K562 (cell line): ENCODE data around the gene RAP1GAP2. TPM values are rescaled to one million over a fixed set of nuclear protein-coding genes. Genes with fewer than 3 reads are reported as not detected.

Experiments
- ATAC-seq: fragments of 200-7000 bp; cut with Tn5 transposase; 3 replicates; pipeline ENCODE4 v1.9.1; 2020; ENCODE audit warnings: moderate library complexity
- BruUV-seq: library from RNA; stranded (reverse); fragments of 400-500 nt; replicated peaks from 2 replicates; lab custom pipeline; 2021; lab: Mats Ljungman, UMichigan
- CTCF ChIA-PET: fragments of 300-600 bp; formaldehyde crosslinking; extraction: SDS; loops from one replicate; lab custom pipeline; 2021; ENCODE audit warnings: low intra/inter-chr PET ratio; lab: Yijun Ruan, JAX
- POLR2A ChIA-PET: fragments of 300-600, 350-650 bp; sonication (Branson Sonifier 250); formaldehyde crosslinking; extraction: SDS; loops from one replicate; lab custom pipeline; 2021; ENCODE audit warnings: antibody characterized with exemption, inconsistent platforms; lab: Yijun Ruan, JAX
- DNase-seq, 4 experiments: peaks; one replicate each; pipeline versions ENCODE4 v3.0.0 to v3.0.0-alpha.2; 2011 to 2018; ENCODE audit warnings: low spot score in 3 of 4, mixed read lengths in 3 of 4; ENCODE audit errors: extremely low read depth in 1 of 4
- FAIRE-seq: peaks from 2 replicates; lab custom pipeline; 2011; peaks lifted over from hg19 to GRCh38; lab: Jason Lieb, UNC
- H2AFZ ChIP-seq: 2 replicates; pipeline ENCODE4 v1.6.0; 2011; ENCODE audit warnings: low read depth, low read length, control low read depth, inconsistent platforms
- H3K27ac ChIP-seq: fragments of 200-600 bp; 3 replicates; pipeline ENCODE4 v1.8.0; 2011; ENCODE audit warnings: low read depth, mild to moderate bottlenecking, control low read depth, inconsistent platforms, low read length, moderate library complexity, mixed read lengths; ENCODE audit errors: extremely low read depth
- H3K27me3 ChIP-seq, 2 experiments: fragments of 300-600 bp in 1 of 2; 2 replicates in 1 of 2; 3 replicates in 1 of 2; pipeline versions ENCODE4 v1.6.0 to v1.8.0; 2011; ENCODE audit warnings: inconsistent platforms in 2 of 2, low read length in 2 of 2, mild to moderate bottlenecking in 1 of 2, mixed read lengths in 1 of 2, moderate library complexity in 1 of 2; ENCODE audit not compliant: control insufficient read depth in 2 of 2, insufficient read depth in 2 of 2
- H3K36me3 ChIP-seq: fragments of 300-600 bp; 3 replicates; pipeline ENCODE4 v1.8.0; 2011; ENCODE audit warnings: mild to moderate bottlenecking, low read length, inconsistent platforms; ENCODE audit not compliant: control insufficient read depth, insufficient read depth
- H3K4me1 ChIP-seq, 2 experiments: fragments of 200-600 bp in 1 of 2; replicated peaks in 1 of 2; 2 replicates in 1 of 2; 3 replicates in 1 of 2; pipeline versions ENCODE4 v1.5.1 to v1.8.0; 2011; ENCODE audit warnings: inconsistent platforms in 2 of 2, low read length in 2 of 2, mild to moderate bottlenecking in 1 of 2, mixed read lengths in 1 of 2, moderate library complexity in 1 of 2; ENCODE audit not compliant: control insufficient read depth in 2 of 2, insufficient read depth in 2 of 2
- H3K4me2 ChIP-seq: 2 replicates; pipeline ENCODE4 v1.6.1; 2011; ENCODE audit warnings: low read length, control low read depth, inconsistent platforms, mixed read lengths; ENCODE audit not compliant: insufficient read depth
- H3K4me3 ChIP-seq: fragments of 200-600 bp; sonication (generic), shearing (Covaris generic); 2 replicates; pipeline ENCODE4 v1.5.1; 2016; ENCODE audit warnings: control low read depth, inconsistent platforms
- H3K79me2 ChIP-seq: fragments of 200-600 bp; 3 replicates; pipeline ENCODE4 v1.8.0; 2011; ENCODE audit warnings: low read length, inconsistent platforms; ENCODE audit not compliant: control insufficient read depth, insufficient read depth
- H3K9ac ChIP-seq, 2 experiments: 2 replicates each; pipeline versions ENCODE4 v1.6.0 to v1.6.1; 2011; ENCODE audit warnings: low read depth in 2 of 2, low read length in 2 of 2, control low read depth in 1 of 2, inconsistent platforms in 1 of 2, mild to moderate bottlenecking in 1 of 2, mixed read lengths in 1 of 2; ENCODE audit not compliant: insufficient read depth in 1 of 2
- H3K9me1 ChIP-seq: one replicate; pipeline ENCODE4 v1.6.0; 2011; ENCODE audit warnings: inconsistent platforms, mild to moderate bottlenecking, low read length, moderate library complexity; ENCODE audit not compliant: control insufficient read depth, insufficient read depth
- H3K9me3 ChIP-seq: replicated peaks from 2 replicates; pipeline ENCODE4 v1.5.1; 2011; ENCODE audit warnings: low read depth, low read length, inconsistent platforms; ENCODE audit not compliant: control insufficient read depth, insufficient read depth
- H4K20me1 ChIP-seq: replicated peaks from 2 replicates; pipeline ENCODE4 v1.6.1; 2011; ENCODE audit warnings: low read length, inconsistent platforms, mixed read lengths; ENCODE audit not compliant: control insufficient read depth, insufficient read depth
- ATF2 ChIP-seq: sonication (generic); formaldehyde crosslinking; IDR thresholded peaks from 2 replicates; pipeline ENCODE4 v1.8.1; 2022; ENCODE audit warnings: missing genetic modification reagents
- BRCA1 ChIP-seq, 2 experiments: fragments of 450-650 bp in 1 of 2; sonication (generic) in 1 of 2; formaldehyde crosslinking in 1 of 2; IDR thresholded peaks; 2 replicates each; pipeline versions ENCODE4 v1.5.0 to v1.6.1; 2017 to 2020; ENCODE audit warnings: mild to moderate bottlenecking in 1 of 2, missing genetic modification reagents in 1 of 2
- CBFA2T2 ChIP-seq: fragments of 450-650 bp; conservative IDR thresholded peaks from 2 replicates; pipeline ENCODE4 v1.6.1; 2017; ENCODE audit warnings: mild to moderate bottlenecking
- ELF1 ChIP-seq: fragments of 200-800 bp; sonication (Bioruptor generic); IDR thresholded peaks from 2 replicates; pipeline ENCODE4 v1.6.1; 2016; ENCODE audit warnings: missing genetic modification characterization, missing compliant biosample characterization
- KHSRP ChIP-seq: fragments of 450-650 bp; IDR thresholded peaks from 2 replicates; pipeline ENCODE4 v1.6.1; 2017
- TAL1 ChIP-seq: fragments of 450-650 bp; IDR thresholded peaks from 2 replicates; pipeline ENCODE4 v1.6.1; 2016; ENCODE audit warnings: mild to moderate bottlenecking
- ZNF232 ChIP-seq: sonication (generic); formaldehyde crosslinking; IDR thresholded peaks from 2 replicates; pipeline ENCODE4 v1.8.0; 2022; ENCODE audit warnings: mild to moderate bottlenecking, missing genetic modification reagents
- ZNF583 ChIP-seq: fragments of 250-450 bp; sonication (Bioruptor Pico); IDR thresholded peaks from 2 replicates; pipeline ENCODE4 v1.4.0; 2020
- WGBS: fragments of 100-300 bp; shearing (Covaris generic); methylation state at CpG from one replicate; pipeline ENCODE4 v1.1.6; 2016; ENCODE audit warnings: low coverage, mixed read lengths; ENCODE audit not compliant: insufficient coverage; ENCODE audit errors: missing lambda C conversion rate; 5-methylcytosine and 5-hydroxymethylcytosine counted together
- in situ Hi-C: fragments of 300-500 bp; cut with MboI; formaldehyde crosslinking; loops from 4 replicates; pipeline ENCODE4 v1.15.0; 2018; ENCODE audit warnings: inconsistent platforms, mixed read lengths
- intact Hi-C: fragments of 100-400 bp; cut with micrococcal nuclease; formaldehyde crosslinking; loops from 2 replicates; pipeline ENCODE4 v1.14.2; 2022
- polyA plus RNA-seq, 8 experiments: library from polyadenylated mRNA; depleted of rRNA in 4 of 8; stranded (reverse) in 5 of 8; unstranded in 3 of 8; fragments of >200 nt; fragmentation: Nextera tagmentation in 2 of 8; fragmentation: Illumina TruSeq in 1 of 8; extraction: Ambion mirVana in 2 of 8; extraction: Trizol in 1 of 8; gene quantifications; 2 replicates each; pipeline versions ENCODE4 v1.2.1 to v1.2.3, GENCODE V29; 2011 to 2014; ENCODE audit warnings: inconsistent platforms in 1 of 8, missing spikeins in 1 of 8
- total RNA-seq, 7 experiments: library from RNA; depleted of rRNA in 6 of 7; stranded (reverse); fragments of >200 nt in 6 of 7; fragmentation: Illumina TruSeq in 2 of 7; extraction: Trizol in 2 of 7; gene quantifications; 2 replicates each; pipeline versions ENCODE4 v1.2.1 to v1.2.3, GENCODE V29; 2011 to 2021; ENCODE audit warnings: low replicate concordance in 1 of 7
- TF ChIP-seq, protein P1 (sequence below), 2 experiments: IDR thresholded peaks; 2 replicates each; pipeline ENCODE4 v1.6.1; 2011; ENCODE audit warnings: borderline replicate concordance in 1 of 2, control low read depth in 1 of 2, low read depth in 1 of 2, low read length in 1 of 2, mild to moderate bottlenecking in 1 of 2, mixed read lengths in 1 of 2, moderate library complexity in 1 of 2; ENCODE audit not compliant: insufficient read depth in 1 of 2, insufficient read length in 1 of 2, poor library complexity in 1 of 2, severe bottlenecking in 1 of 2; ENCODE audit errors: extremely low read depth in 1 of 2

The RAP1GAP2 gene
- total and polyA plus RNA-seq, 9 of the 15 experiments (the other 6 are each of a cell fraction or from before 2014, with no cell fraction given), result 0.01 to 1.3 (median 0.42) TPM; not detected in 1

- POLR2A ChIA-PET, result interaction anchor here (0.7 kb wide), 1 partner anchor 22 kb away, joined by 4 read pairs; no protein-coding TSS in a partner anchor
- H3K27ac ChIP-seq, result no peak overlapping the region
- peaks cover 0 to 29% of the 10 kb centered on the region in 2 experiments; a peak in 4 of 5 replicates for H3K27me3 ChIP-seq
- no peaks in the 10 kb centered on the region for H3K9me3 ChIP-seq
- 12% methylated on average over 8 of the region's 8 CpGs for WGBS
- no peaks in the 10 kb centered on the region for H3K79me2 ChIP-seq
- no peaks in the 10 kb centered on the region for H3K36me3 ChIP-seq
- CTCF ChIA-PET, result no interaction called here
- no peak overlapping the region for H3K4me3 ChIP-seq
- H4K20me1 ChIP-seq, result no peaks in the 10 kb centered on the region
- no TSS peak for BruUV-seq
- TF ChIP-seq TAL1 (no peak), BRCA1 (IDR thresholded peaks at IDR 0.05) (no peak), BRCA1 (CRISPR knock-in tag; IDR thresholded peaks at IDR 0.05) (no peak), ELF1 (no peak)
- no peaks in the 10 kb centered on the region for H3K4me1 ChIP-seq
- FAIRE-seq (no peak), DNase-seq (no peak), ATAC-seq (no peak)
- H3K9me1 ChIP-seq, result no peaks in the 10 kb centered on the region
- H2AFZ ChIP-seq, result no peak overlapping the region
- H3K9ac ChIP-seq, result no peak overlapping the region
- intact Hi-C loops (no loop called here), in situ Hi-C loops (no loop called here)
- H3K4me2 ChIP-seq, result no peak overlapping the region
Observed at GRCh38 chr17:2872282-2872681, 76.0 kb downstream of the RAP1GAP2 start.

DNA sequence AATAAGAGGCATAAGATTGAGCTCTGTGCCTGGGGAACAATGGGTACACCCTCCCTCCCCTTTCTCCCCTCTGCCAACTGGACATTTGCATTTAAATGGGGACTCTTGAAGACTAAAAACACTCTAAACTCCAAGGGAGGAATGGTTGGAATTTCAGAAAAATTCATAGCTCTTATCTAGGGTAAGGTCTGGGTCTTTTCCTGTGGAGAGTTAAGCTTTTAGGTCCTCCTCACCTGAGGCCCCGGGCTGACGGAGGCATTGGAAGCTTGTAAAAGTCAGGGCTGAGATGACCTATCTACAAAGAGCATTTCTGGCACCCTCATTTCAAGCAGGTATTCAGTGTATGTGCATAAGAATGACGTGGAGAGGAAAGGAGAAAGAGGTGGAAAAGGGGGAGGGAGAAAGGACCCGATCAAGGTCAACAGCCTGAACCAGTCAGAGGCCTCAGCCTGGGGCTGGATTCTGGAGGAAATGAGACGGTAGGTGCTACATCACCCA lies 78.0 kb downstream of the RAP1GAP2 start:
- TF ChIP-seq ZNF232 (CRISPR knock-in tag), result no peak
- TF ChIP-seq KHSRP, result no peak
- no peak for TF ChIP-seq CBFA2T2
- TF ChIP-seq, protein P1, sequence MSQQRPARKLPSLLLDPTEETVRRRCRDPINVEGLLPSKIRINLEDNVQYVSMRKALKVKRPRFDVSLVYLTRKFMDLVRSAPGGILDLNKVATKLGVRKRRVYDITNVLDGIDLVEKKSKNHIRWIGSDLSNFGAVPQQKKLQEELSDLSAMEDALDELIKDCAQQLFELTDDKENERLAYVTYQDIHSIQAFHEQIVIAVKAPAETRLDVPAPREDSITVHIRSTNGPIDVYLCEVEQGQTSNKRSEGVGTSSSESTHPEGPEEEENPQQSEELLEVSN (IDR thresholded peaks at IDR 0.05; ENCODE audit: borderline replicate concordance in 1 of 2, extremely low read depth in 1 of 2, insufficient read depth in 1 of 2, insufficient read length in 1 of 2, low read depth in 1 of 2, low read length in 1 of 2, poor library complexity in 1 of 2, severe bottlenecking in 1 of 2), result no peak
- TF ChIP-seq ZNF583, result no peak
- no peak for TF ChIP-seq ATF2 (CRISPR knock-in tag)

More for the DNA sequence above, 78.0 kb downstream of the RAP1GAP2 start:
- Histone ChIP-seq H3K9ac (no peak overlapping the region), H3K4me1 (no peaks in the 10 kb centered on the region), H3K4me3 (no peak overlapping the region), H3K79me2 (no peaks in the 10 kb centered on the region), H4K20me1 (no peaks in the 10 kb centered on the region), H3K36me3 (no peaks in the 10 kb centered on the region), H3K9me3 (no peaks in the 10 kb centered on the region), H3K27ac (no peak overlapping the region), H3K9me1 (no peaks in the 10 kb centered on the region), H3K27me3 (peaks cover 0 to 40% of the 10 kb centered on the region in 2 experiments; a peak in 3 of 5 replicates), H2AFZ (no peak overlapping the region), H3K4me2 (no peak overlapping the region)
- ChIA-PET POLR2A (interaction anchor here (0.6 kb wide), 1 partner anchor 47 kb away, joined by 3 read pairs; no protein-coding TSS in a partner anchor), CTCF (no interaction called here)
- no peak for FAIRE-seq
- intact Hi-C loops, result no loop called here
- DNase-seq, result no peak
- 0% methylated on average over 1 of the region's 5 CpGs for WGBS
- no peak for ATAC-seq
- in situ Hi-C loops, result no loop called here
- no TSS peak for BruUV-seq
